PC-9 (cell line): ENCODE measurements around the gene KLHL14. TPM values are rescaled to one million over a fixed set of nuclear protein-coding genes. Genes with fewer than 3 reads are reported as not detected.

Source experiments
- BruUV-seq: library from RNA; stranded (reverse); fragments of 400-500 nt; replicated peaks from 2 replicates; lab custom pipeline; 2021; lab: Mats Ljungman, UMichigan
- CTCF ChIA-PET: fragments of 300-600 bp; sonication (Branson Sonifier 250); formaldehyde crosslinking; loops from one replicate; lab custom pipeline; 2022; ENCODE audit warnings: antibody characterized with exemption; lab: Charles Lee
- POLR2A ChIA-PET: fragments of 300-600 bp; sonication (Branson Sonifier 250); formaldehyde crosslinking; loops from one replicate; lab custom pipeline; 2022; ENCODE audit warnings: antibody characterized with exemption; ENCODE audit not compliant: unreplicated experiment; lab: Charles Lee
- DNase-seq, 2 experiments: peaks; one replicate each; pipeline versions ENCODE4 v3.0.0 to v3.0.0-alpha.2; 2015 to 2022; ENCODE audit warnings: mixed read lengths in 1 of 2
- H2AFZ ChIP-seq: fragments of 200-600 bp; sonication (generic); 2 replicates; pipeline ENCODE4 v1.8.1; 2017; ENCODE audit warnings: antibody characterized with exemption
- H3F3A ChIP-seq: fragments of 200-600 bp; sonication (generic); 2 replicates; pipeline ENCODE4 v1.8.1; 2017; ENCODE audit warnings: antibody characterized with exemption, mild to moderate bottlenecking, low read depth; ENCODE audit not compliant: insufficient read depth
- H3K27ac ChIP-seq: fragments of 200-600 bp; sonication (generic); 2 replicates; pipeline ENCODE4 v1.6.1; 2016; ENCODE audit warnings: mixed run types
- H3K27me3 ChIP-seq: fragments of 200-600 bp; sonication (generic); 2 replicates; pipeline ENCODE4 v1.6.1; 2016; ENCODE audit warnings: low read depth, mixed run types; ENCODE audit not compliant: insufficient read depth
- H3K36me3 ChIP-seq: fragments of 200-600 bp; sonication (generic); 2 replicates; pipeline ENCODE4 v1.6.1; 2016; ENCODE audit warnings: low read depth, mixed run types
- H3K4me1 ChIP-seq: fragments of 200-600 bp; sonication (generic); replicated peaks from 2 replicates; pipeline ENCODE4 v1.6.1; 2016; ENCODE audit warnings: mixed run types; ENCODE audit not compliant: insufficient read depth
- H3K4me2 ChIP-seq: fragments of 200-600 bp; sonication (generic); 2 replicates; pipeline ENCODE4 v1.6.1; 2017; ENCODE audit warnings: mixed run types
- H3K4me3 ChIP-seq: fragments of 200-600 bp; sonication (generic); 2 replicates; pipeline ENCODE4 v1.6.1; 2016; ENCODE audit warnings: mixed run types
- H3K79me2 ChIP-seq: fragments of 200-600 bp; sonication (generic); 2 replicates; pipeline ENCODE4 v1.6.1; 2017; ENCODE audit warnings: low read depth, mixed run types
- H3K9me2 ChIP-seq: fragments of 200-600 bp; sonication (generic); 2 replicates; pipeline ENCODE4 v1.8.1; 2017; ENCODE audit warnings: mild to moderate bottlenecking; ENCODE audit not compliant: insufficient read depth
- H3K9me3 ChIP-seq: fragments of 200-600 bp; sonication (generic); 2 replicates; pipeline ENCODE4 v1.8.1; 2016; ENCODE audit warnings: low read depth; ENCODE audit not compliant: insufficient read depth
- H4K20me1 ChIP-seq: fragments of 200-600 bp; sonication (generic); 2 replicates; pipeline ENCODE4 v1.8.1; 2017; ENCODE audit not compliant: insufficient read depth
- EZH2 ChIP-seq: fragments of 200-600 bp; sonication (generic); IDR thresholded peaks from 2 replicates; pipeline ENCODE4 v1.8.0; 2017; ENCODE audit warnings: antibody characterized with exemption, low read depth
- intact Hi-C: fragments of 100-400 bp; cut with micrococcal nuclease; formaldehyde crosslinking; loops from one replicate; pipeline ENCODE4 v1.10.0; 2022; ENCODE audit not compliant: unreplicated experiment
- total RNA-seq: library from RNA; stranded (reverse); gene quantifications from 2 replicates; pipeline ENCODE4 v1.2.3, GENCODE V29; 2021
- TF ChIP-seq, protein P1 (sequence below): fragments of 200-600 bp; sonication (generic); conservative IDR thresholded peaks from 2 replicates; pipeline ENCODE4 v1.6.1; 2017; ENCODE audit warnings: mixed run types, antibody characterized with exemption, mild to moderate bottlenecking, moderate library complexity

KLHL14 gene
- total RNA-seq, 1 experiment from 2014 or later, result not detected

DNA sequence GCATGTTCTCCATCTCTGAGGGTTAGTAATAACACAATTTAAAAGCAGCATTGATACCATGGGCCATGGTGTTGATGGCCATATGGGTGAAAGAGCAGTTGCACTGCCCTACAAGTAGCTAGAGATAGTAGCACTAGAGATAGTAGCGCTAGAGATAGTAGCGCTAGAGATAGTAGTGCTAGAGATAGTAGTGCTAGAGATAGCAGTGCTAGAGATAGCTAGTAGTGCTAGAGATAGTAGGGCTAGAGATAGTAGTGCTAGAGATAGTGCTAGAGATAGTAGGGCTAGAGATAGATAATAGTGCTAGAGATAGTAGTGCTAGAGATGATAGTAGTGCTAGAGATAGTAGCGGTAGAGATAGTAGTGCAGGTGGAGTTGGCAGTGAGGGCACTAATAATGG lies 39.5 kb upstream of the KLHL14 start:
- CTCF ChIA-PET, result no interaction called here
- BruUV-seq, result no TSS peak

DNA sequence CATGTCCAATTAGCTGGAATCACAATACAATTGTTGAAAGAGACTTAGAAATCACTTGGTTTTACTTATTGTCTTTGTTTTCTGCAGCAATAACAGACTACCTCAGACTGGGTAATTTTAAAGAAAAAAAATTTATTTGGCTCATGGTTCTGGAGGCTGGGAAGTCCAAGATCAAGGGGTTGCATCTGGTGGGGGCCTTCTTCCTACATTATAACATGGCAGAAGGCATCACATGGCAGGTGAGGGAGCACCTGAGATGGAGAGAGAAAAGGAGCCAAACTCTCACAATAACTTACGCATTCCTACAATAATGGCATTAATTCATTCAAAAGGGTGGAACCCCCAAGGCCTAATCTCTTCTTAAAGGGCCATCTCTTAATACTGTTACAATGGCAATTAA lies 37.5 kb upstream of the KLHL14 start:
- Histone ChIP-seq H3K36me3 (no peaks in the 10 kb centered on the region), H4K20me1 (no peaks in the 10 kb centered on the region), H3K9me2 (no peaks in the 10 kb centered on the region), H3K9me3 (no peaks in the 10 kb centered on the region), H3K4me1 (no peaks in the 10 kb centered on the region), H3K4me2 (no peak overlapping the region), H3F3A (no peaks in the 10 kb centered on the region), H3K27me3 (no peaks in the 10 kb centered on the region), H3K79me2 (no peaks in the 10 kb centered on the region), H3K4me3 (no peak overlapping the region), H2AFZ (no peak overlapping the region), H3K27ac (no peak overlapping the region)
- BruUV-seq, result no TSS peak
- TF ChIP-seq, protein P1, sequence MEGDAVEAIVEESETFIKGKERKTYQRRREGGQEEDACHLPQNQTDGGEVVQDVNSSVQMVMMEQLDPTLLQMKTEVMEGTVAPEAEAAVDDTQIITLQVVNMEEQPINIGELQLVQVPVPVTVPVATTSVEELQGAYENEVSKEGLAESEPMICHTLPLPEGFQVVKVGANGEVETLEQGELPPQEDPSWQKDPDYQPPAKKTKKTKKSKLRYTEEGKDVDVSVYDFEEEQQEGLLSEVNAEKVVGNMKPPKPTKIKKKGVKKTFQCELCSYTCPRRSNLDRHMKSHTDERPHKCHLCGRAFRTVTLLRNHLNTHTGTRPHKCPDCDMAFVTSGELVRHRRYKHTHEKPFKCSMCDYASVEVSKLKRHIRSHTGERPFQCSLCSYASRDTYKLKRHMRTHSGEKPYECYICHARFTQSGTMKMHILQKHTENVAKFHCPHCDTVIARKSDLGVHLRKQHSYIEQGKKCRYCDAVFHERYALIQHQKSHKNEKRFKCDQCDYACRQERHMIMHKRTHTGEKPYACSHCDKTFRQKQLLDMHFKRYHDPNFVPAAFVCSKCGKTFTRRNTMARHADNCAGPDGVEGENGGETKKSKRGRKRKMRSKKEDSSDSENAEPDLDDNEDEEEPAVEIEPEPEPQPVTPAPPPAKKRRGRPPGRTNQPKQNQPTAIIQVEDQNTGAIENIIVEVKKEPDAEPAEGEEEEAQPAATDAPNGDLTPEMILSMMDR, result no peak
- TF ChIP-seq EZH2, result no peak
- ChIA-PET CTCF (no interaction called here), POLR2A (no interaction called here)
- no peak for DNase-seq
- intact Hi-C loops, result no loop called here

More for the DNA sequence above, 39.5 kb upstream of the KLHL14 start:
- no peak for TF ChIP-seq EZH2
- TF ChIP-seq, protein P1, result no peak
- H3K4me3 ChIP-seq, result no peak overlapping the region
- H3K4me2 ChIP-seq, result no peak overlapping the region
- no peak for DNase-seq
- no peaks in the 10 kb centered on the region for H3K79me2 ChIP-seq
- no peaks in the 10 kb centered on the region for H3K27me3 ChIP-seq
- H3K27ac ChIP-seq, result no peak overlapping the region
- no peaks in the 10 kb centered on the region for H3K36me3 ChIP-seq
- intact Hi-C loops, result no loop called here
- no peaks in the 10 kb centered on the region for H3F3A ChIP-seq
- H3K9me3 ChIP-seq, result no peaks in the 10 kb centered on the region
- no peaks in the 10 kb centered on the region for H3K9me2 ChIP-seq
- no peaks in the 10 kb centered on the region for H3K4me1 ChIP-seq
- no peaks in the 10 kb centered on the region for H4K20me1 ChIP-seq
- POLR2A ChIA-PET, result no interaction called here
- H2AFZ ChIP-seq, result no peak overlapping the region

DNA sequence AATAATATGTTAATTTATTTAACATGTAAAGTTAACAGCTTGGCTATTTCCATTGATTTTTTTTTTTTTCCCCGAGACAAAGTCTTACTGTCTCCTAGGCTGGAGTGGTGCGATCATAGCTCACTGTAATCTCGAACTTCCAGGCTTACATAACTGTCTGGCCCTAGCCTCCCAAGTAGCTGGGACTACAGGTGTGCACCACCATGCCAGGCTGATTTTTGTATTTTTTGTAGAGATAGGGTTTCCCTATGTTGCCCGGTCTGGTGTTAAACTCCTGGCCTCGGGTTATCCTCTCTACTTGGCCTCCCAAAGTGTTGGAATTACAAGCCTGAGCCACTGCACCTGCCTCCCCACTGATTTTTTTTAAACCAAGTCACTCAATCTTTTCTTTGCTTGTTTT lies 32.5 kb upstream of the KLHL14 start:
- no peak for DNase-seq
- Histone ChIP-seq H3F3A (no peaks in the 10 kb centered on the region), H2AFZ (no peak overlapping the region), H3K27ac (no peak overlapping the region), H3K36me3 (no peaks in the 10 kb centered on the region), H3K4me1 (no peaks in the 10 kb centered on the region), H3K79me2 (no peaks in the 10 kb centered on the region), H3K4me2 (no peak overlapping the region), H3K9me3 (no peaks in the 10 kb centered on the region), H3K9me2 (no peaks in the 10 kb centered on the region), H4K20me1 (no peaks in the 10 kb centered on the region), H3K4me3 (no peak overlapping the region), H3K27me3 (no peaks in the 10 kb centered on the region)
- intact Hi-C loops, result no loop called here
- no TSS peak for BruUV-seq
- ChIA-PET CTCF (no interaction called here), POLR2A (no interaction called here)
- TF ChIP-seq, protein P1, result no peak
- TF ChIP-seq EZH2, result no peak
